ENCODE measurements around the gene GRAP2. TPM values are rescaled to one million over a fixed set of nuclear protein-coding genes. Genes with fewer than 3 reads are reported as not detected.

The GRAP2 gene
- total and polyA plus RNA-seq, 2 donors (not counting 3 experiments of a cell fraction or from before 2014, with no cell fraction given), result 0.04 TPM; not detected in 1

GRCh38 chr22:39926753-39927152 is 25.9 kb downstream of the GRAP2 start:
- intact Hi-C loops (cut with micrococcal nuclease), result no loop called here
- FAIRE-seq, result no peak
- no peaks in the 10 kb centered on the region for H3K4me1 ChIP-seq (ENCODE audit: control insufficient read depth, extremely low read depth, insufficient read depth, low read length)
- ChIA-PET POLR2A (no interaction called here), CTCF (interaction anchor here (1.1 to 1.2 kb wide), 2 partner anchors 8 to 12 kb away, joined by 3 read pairs; no protein-coding TSS in a partner anchor)
- H3K9me3 ChIP-seq (replicated peaks; ENCODE audit: control insufficient read depth, insufficient read depth, low read length), result no peaks in the 10 kb centered on the region
- no peak overlapping the region for H3K4me3 ChIP-seq (replicated peaks in 1 of 3; ENCODE audit: insufficient read depth in 1 of 3, low read depth in 1 of 3, low read length in 3 of 3)
- dilution Hi-C loops (cut with MboI; ENCODE audit: extremely low pct_ligation_motif_present, low sequenced_read_pairs), result no loop called here
- no peaks in the 10 kb centered on the region for H3K9me1 ChIP-seq (replicated peaks; ENCODE audit: control insufficient read depth, extremely low read depth, insufficient read depth, low read length)
- H3K27me3 ChIP-seq (ENCODE audit: control insufficient read depth in 2 of 2, insufficient read depth in 2 of 2, low read length in 2 of 2), result peaks cover 25 to 27% of the 10 kb centered on the region in 2 experiments
- no peak for DNase-seq (ENCODE audit: low read depth, low spot score)
- BruUV-seq (replicated peaks), result no TSS peak
- H3K27ac ChIP-seq (ENCODE audit: insufficient read depth, low read depth, low read length), result no peak overlapping the region
- H2AFZ ChIP-seq (ENCODE audit: low read depth, low read length), result no peak overlapping the region
- no peaks in the 10 kb centered on the region for H3K36me3 ChIP-seq (ENCODE audit: control insufficient read depth in 2 of 2, extremely low read depth in 1 of 2, insufficient read depth in 2 of 2, low read length in 2 of 2)
- no peak overlapping the region for H3K4me2 ChIP-seq (ENCODE audit: insufficient read depth, low read length)
- H3K79me2 ChIP-seq (ENCODE audit: control insufficient read depth, insufficient read depth, low read length), result no peaks in the 10 kb centered on the region
- no peak for TF ChIP-seq POLR2A (IDR thresholded peaks at IDR 0.05; ENCODE audit: low read depth, low read length)
- no peak for TF ChIP-seq EZH2 (IDR thresholded peaks at IDR 0.05; ENCODE audit: borderline replicate concordance, low read depth, low read length, severe bottlenecking)
- no peak for TF ChIP-seq GATA2 (IDR thresholded peaks at IDR 0.05; ENCODE audit: insufficient read depth, insufficient read length, low read depth, low read length)
- TF ChIP-seq, protein P1, sequence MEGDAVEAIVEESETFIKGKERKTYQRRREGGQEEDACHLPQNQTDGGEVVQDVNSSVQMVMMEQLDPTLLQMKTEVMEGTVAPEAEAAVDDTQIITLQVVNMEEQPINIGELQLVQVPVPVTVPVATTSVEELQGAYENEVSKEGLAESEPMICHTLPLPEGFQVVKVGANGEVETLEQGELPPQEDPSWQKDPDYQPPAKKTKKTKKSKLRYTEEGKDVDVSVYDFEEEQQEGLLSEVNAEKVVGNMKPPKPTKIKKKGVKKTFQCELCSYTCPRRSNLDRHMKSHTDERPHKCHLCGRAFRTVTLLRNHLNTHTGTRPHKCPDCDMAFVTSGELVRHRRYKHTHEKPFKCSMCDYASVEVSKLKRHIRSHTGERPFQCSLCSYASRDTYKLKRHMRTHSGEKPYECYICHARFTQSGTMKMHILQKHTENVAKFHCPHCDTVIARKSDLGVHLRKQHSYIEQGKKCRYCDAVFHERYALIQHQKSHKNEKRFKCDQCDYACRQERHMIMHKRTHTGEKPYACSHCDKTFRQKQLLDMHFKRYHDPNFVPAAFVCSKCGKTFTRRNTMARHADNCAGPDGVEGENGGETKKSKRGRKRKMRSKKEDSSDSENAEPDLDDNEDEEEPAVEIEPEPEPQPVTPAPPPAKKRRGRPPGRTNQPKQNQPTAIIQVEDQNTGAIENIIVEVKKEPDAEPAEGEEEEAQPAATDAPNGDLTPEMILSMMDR (IDR thresholded peaks at IDR 0.05; ENCODE audit: extremely low read depth in 1 of 2, insufficient read depth in 1 of 2, low read depth in 1 of 2, low read length in 2 of 2), result no peak
- TF ChIP-seq POLR2AphosphoS5 (IDR thresholded peaks at IDR 0.05; ENCODE audit: insufficient read depth, low read depth, low read length), result no peak
- TF ChIP-seq JUN (IDR thresholded peaks at IDR 0.05; ENCODE audit: borderline replicate concordance, insufficient read depth, insufficient read length, low read depth), result no peak
- TF ChIP-seq FOS (IDR thresholded peaks at IDR 0.05; ENCODE audit: borderline replicate concordance, insufficient read depth, low read length), result no peak
- no peak for TF ChIP-seq MYC (IDR thresholded peaks at IDR 0.05; ENCODE audit: low read depth, low read length)
- TF ChIP-seq MAX (IDR thresholded peaks at IDR 0.05; ENCODE audit: insufficient read depth, insufficient read length), result no peak
- no peak overlapping the region for H3K9ac ChIP-seq (replicated peaks; ENCODE audit: extremely low read depth, insufficient read depth, low read length)
- no peaks in the 10 kb centered on the region for H4K20me1 ChIP-seq (replicated peaks; ENCODE audit: control insufficient read depth, extremely low read depth, insufficient read depth, low read length)

All from endothelial cell of umbilical vein (primary cell).